ENCODE results near the gene WDR27. TPM values are rescaled to one million over a fixed set of nuclear protein-coding genes. Genes with fewer than 3 reads are reported as not detected.

Gene WDR27
- total and polyA plus RNA-seq, 10 of the 15 experiments (the other 5 are each of a cell fraction or from before 2014, with no cell fraction given) = 1.9 to 33.2 (median 19.0) TPM

GRCh38 chr6:169723991-169724493 lies 22.2 kb upstream of the WDR27 start (continued):
- no peak for TF ChIP-seq SRF (IDR thresholded peaks at IDR 0.05; ENCODE audit: low read depth in 2 of 2, low read length in 2 of 2)
- no peak for TF ChIP-seq ATF7 (IDR thresholded peaks at IDR 0.05; ENCODE audit: low read depth)
- TF ChIP-seq BCL3 (IDR thresholded peaks at IDR 0.05; ENCODE audit: borderline replicate concordance, insufficient read depth, low read depth, low read length, poor library complexity, severe bottlenecking) = no peak
- TF ChIP-seq RCOR1 (conservative IDR thresholded peaks at IDR 0.05; ENCODE audit: low read depth, low read length) = no peak
- no peak for TF ChIP-seq CEBPZ (IDR thresholded peaks at IDR 0.05; ENCODE audit: low read depth, low read length)
- TF ChIP-seq MEF2A (IDR thresholded peaks at IDR 0.05; ENCODE audit: insufficient read depth, low read depth, low read length) = no peak
- TF ChIP-seq RFX5 (IDR thresholded peaks at IDR 0.05; ENCODE audit: low read depth, low read length) = no peak
- no peak for TF ChIP-seq IRF3 (IDR thresholded peaks at IDR 0.05)
- no peak for TF ChIP-seq GABPA (IDR thresholded peaks at IDR 0.05; ENCODE audit: low read depth)
- peak; percentile 32 for TF ChIP-seq LARP7 (IDR thresholded peaks at IDR 0.05)
- no peak for TF ChIP-seq PML (IDR thresholded peaks at IDR 0.05; ENCODE audit: low read length)
- no peak for TF ChIP-seq ZNF217 (IDR thresholded peaks at IDR 0.05)
- TF ChIP-seq CBX3 (IDR thresholded peaks at IDR 0.05; ENCODE audit: borderline replicate concordance, low read depth) = no peak
- TF ChIP-seq STAT3 (IDR thresholded peaks at IDR 0.05; ENCODE audit: low read depth, low read length) = no peak
